GM19193 (cell line): ENCODE results near the gene NFATC4.

Source experiments
- POLR2A ChIP-seq: IDR thresholded peaks from 4 replicates; pipeline ENCODE4 v1.6.1; 2011; ENCODE audit not compliant: insufficient read depth, insufficient read length; ENCODE audit errors: extremely low read depth

The NFATC4 gene

GRCh38 chr14:24353559-24354481 is 14.2 kb upstream of the NFATC4 start:
- no peak for TF ChIP-seq POLR2A

DNA sequence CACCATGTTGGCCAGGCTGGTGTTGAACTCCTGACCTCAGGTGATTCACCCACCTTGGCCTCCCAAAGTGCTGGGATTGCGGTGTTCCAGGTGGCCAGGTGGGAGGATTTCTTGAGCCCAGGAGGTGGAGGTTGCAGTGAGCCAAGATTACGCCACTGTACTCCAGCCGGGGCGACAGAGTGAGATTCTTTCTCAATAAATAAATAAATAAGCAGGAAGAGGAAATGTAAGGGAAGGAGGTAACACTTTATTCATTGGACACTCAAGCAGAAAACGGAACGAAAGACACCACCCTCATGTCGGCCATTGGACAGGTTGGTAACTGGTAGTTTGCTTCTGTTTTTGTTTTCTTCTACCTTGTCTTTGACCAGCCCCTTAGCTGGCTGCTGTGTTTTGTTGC is 13.0 kb upstream of the NFATC4 start:
- no peak for TF ChIP-seq POLR2A

GRCh38 chr14:24356208-24356607 is 11.8 kb upstream of the NFATC4 start:
- no peak for TF ChIP-seq POLR2A

GRCh38 chr14:24360281-24360680 is 7.7 kb upstream of the NFATC4 start:
- TF ChIP-seq POLR2A: no peak

GRCh38 chr14:24361326-24361725 is 6.7 kb upstream of the NFATC4 start:
- no peak for TF ChIP-seq POLR2A

- TF ChIP-seq POLR2A: no peak
Measured at GRCh38 chr14:24362241-24362960, 5.6 kb upstream of the NFATC4 start.

DNA sequence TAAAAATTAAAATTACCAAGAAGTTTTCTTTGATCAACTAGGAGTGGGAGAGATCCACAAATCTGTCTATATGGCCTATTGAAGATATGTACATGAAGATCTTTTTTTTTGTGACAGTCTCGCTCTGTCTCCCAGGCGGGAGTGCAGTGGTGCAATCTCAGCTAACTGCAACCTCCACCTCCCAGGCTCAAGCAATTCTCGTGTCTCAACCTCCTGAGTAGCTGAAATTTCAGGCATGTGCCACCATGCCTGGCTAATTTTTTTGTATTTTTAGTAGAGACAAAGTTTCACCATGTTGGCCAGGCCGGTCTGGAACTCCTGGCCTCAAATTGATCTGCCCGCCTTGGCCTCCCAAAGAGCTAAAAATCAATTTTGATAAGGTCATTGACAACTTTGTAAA is 4.6 kb upstream of the NFATC4 start:
- no peak for TF ChIP-seq POLR2A

DNA sequence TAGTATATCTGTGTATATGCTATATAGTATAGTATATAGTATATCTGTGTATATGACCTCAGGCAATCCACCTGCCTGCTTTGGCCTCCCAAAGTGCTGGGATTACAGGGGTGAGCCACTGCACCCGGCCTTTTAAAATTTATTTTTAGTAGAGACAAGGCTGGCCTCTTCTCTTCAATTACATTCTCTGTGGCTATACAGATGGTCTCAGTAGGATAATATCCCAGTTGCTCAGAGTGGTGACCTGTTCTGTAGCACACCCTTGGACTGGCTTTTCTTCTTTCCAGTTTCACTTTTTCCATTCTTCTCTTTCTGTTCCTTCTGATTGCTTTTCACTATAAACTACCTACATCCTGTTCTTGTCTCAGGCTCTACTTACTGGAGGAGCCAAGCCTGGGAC is 3.1 kb upstream of the NFATC4 start:
- no peak for TF ChIP-seq POLR2A

DNA sequence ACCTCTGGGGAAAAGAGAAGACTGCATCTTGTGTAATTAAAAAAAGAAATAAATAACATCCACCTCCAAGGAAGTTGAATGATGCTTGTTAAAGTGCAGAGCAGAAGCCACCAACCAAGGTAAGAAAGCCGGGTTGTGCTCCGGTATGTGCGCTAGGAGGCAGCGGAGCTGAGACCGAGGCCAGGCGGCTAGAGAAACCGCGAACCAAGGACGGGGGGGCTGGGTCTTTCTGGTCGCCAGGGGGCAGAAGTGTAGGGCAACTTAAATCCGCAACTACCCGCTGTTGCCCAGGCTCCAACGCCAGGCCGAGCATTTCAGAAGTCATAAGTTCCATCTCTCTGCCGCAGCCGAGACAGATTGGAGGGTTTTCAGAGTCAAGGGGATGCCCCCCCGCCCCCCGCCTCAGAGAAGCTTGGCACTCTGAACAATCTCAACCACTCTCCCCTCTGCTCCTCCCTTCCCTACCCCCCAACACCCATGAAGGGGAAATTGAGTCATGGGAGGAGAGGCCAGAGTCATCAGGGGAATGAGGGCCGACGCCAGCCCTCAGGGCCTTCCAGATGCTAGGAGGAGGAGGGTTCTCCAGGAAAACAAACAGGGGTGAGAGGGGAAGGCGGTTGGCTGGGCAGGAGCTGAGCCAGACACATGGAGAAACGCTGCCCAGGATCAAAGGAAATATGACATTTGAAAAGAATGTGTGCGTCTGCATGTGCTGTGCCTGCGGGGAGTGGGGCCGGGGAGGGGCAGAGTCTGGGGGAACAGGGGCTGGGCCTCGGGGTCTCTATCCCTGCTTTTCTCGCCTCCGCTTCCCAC is 2.2 kb upstream of the NFATC4 start:
- no peak for TF ChIP-seq POLR2A

GRCh38 chr14:24366413-24366720 is 1.6 kb upstream of the NFATC4 start:
- TF ChIP-seq POLR2A: no peak

DNA sequence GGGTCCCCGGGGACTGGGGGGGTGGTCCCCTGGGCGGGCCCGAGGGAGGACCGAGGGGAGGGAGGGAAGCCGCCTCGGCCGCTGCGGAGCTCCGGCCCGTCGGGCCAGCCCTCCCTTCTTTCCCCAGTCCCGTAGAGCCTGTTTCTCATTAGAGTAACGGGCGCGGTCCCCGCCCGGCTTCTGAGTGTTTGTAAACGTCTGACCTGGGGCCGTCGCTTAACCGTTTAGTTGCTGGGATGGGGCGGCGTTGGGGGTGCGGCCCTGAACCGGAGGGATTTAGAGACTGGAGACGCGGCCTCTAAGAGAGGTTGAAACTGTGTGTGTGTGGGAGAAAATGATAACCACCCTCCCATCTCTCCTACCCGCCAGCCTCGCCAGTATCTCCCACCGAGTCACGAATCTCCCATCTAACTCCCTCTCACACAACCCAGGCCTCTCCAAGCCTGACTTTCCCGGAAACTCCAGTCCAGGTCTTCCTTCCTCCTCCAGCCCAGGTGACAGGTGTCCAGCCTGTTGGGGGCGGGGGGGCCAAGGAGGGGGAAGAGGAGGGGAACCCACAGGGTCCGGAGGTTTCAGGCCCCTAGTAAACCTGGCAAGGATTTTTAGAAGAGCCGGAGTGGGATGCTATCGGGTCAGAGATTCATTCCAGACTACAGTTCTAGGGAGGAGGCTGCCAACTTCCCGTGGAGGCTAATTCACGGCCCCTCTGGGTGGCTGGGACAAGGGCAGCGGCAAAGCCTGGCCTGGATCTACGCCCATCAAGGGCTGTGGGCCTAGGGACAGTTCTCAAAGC is 1.1 kb upstream of the NFATC4 start:
- TF ChIP-seq POLR2A: no peak

DNA sequence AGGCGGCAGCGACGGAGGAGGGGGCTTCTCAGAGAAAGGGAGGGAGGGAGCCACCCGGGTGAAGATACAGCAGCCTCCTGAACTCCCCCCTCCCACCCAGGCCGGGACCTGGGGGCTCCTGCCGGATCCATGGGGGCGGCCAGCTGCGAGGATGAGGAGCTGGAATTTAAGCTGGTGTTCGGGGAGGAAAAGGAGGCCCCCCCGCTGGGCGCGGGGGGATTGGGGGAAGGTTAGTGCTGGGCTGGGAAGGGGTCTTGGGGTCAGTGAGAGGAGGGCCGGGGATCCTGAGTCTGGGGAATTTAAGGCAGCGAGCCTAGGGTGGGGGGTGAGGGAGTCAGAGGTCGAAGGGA is 203 bp downstream of the NFATC4 start:
- TF ChIP-seq POLR2A: no peak

GRCh38 chr14:24368562-24369252 is 723 bp downstream of the NFATC4 start:
- TF ChIP-seq POLR2A: peak; percentile 30

DNA sequence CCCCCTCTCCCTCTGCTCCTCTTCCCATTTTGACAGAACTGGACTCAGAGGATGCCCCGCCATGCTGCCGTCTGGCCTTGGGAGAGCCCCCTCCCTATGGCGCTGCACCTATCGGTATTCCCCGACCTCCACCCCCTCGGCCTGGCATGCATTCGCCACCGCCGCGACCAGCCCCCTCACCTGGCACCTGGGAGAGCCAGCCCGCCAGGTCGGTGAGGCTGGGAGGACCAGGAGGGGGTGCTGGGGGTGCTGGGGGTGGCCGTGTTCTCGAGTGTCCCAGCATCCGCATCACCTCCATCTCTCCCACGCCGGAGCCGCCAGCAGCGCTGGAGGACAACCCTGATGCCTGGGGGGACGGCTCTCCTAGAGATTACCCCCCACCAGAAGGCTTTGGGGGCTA is 1.5 kb downstream of the NFATC4 start:
- TF ChIP-seq POLR2A: no peak
